ENCODE data around the gene ARHGAP24.

The ARHGAP24 gene

DNA sequence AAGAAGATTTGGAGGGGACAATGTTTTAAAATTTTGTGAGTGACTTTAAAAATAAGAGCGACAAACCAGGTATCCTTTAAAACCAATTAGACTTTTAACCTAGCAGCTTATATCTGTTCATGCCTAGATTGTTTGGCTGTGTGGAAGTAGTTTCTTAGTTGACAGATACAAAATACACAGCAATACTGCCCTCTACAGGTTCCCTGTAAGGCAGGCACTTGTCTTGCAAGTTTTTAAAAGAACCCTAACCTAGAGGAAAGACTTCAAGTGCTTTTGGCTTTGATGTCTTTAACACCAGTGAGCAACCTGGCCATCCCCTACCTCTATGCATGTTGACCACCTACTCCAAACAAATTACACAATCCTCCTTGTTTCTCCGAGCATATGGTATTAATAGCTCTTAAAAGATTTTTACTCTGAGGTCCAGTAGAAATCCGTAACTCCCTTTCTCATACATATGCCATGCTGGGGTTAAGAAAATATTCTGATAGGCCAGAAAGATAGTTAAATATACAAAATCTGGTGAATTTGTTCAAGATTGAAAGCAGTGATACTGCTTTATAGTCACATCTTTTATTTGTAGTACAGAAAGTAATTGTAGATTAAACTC, 273.0 kb downstream of the ARHGAP24 start:
- peak; percentile 86 for DNase-seq

DNA sequence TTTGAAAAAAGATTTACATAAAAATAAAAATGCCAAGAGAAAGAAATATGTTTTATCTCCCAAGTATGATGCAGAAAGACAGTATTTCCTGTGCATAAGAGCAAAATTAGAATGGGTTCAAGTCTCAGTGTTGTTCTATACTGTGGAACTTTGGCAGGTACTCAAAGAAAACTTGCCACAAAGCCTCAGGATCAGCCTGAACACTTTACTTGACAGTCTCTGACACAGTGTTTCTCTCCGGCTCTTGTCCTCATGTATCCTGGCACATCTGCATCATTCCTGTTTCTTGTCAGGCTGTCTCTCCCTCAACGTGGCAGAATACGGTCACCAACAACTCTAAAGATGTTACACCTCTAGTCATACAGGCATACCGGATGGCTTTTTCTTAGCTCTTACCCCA, 273.7 kb downstream of the ARHGAP24 start:
- DNase-seq = no peak

DNA sequence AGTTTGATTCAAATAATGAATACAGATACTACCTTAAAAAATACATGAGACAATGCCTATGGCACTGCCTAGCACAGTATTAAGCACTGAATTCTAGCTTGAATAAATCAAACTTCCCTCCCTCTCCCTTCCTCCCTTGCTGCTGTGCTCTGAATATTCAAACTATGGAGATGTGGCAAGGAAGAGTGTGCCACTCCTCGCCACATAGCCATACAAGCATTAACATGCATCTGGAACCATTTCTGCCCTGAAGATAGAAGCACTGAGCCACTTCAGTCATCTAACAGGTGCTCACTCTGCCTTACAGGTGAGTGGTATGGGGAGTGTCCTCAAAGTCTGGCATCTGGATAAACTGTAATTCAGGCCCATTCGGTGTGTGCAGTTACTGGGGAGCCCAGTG, 276.9 kb downstream of the ARHGAP24 start:
- DNase-seq = no peak

DNA sequence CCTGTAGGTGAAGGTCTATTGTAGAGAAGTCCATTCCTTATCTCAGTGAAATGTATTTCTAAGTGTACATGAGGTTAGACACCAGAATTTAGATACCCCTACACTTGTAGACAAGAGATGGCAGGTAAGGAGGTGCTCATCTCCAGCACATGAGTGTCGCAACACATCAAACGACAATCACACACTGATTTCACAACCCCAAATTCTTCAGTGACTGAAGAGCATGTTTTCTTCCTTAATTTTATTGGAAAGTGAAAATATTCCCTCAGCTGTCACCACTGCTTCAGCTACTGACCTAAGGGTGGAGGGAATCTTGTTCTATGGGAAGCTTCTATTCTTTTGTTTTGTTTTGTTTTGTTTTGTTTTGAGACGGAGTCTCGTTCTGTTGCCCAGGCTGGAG, 280.3 kb downstream of the ARHGAP24 start:
- DNase-seq = no peak

DNA sequence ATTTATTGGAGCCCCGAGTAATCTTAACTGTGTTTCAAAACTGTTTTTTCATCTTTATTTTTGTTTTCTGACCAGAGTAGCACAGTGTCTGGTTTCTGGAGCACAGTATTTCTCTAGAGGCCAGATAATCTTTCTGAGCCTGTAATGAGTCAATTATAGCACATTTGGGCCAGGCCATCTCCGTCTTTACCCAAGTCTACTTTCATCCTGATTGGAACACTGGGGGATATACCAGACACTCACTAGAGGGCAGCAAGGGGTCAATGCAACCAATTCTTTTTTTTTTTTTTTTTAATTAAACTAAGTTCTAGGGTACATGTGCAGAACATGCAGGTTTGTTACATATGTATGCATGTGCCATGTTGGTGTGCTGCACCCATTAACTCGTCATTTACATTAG, 282.0 kb downstream of the ARHGAP24 start:
- DNase-seq = peak; percentile 44

DNA sequence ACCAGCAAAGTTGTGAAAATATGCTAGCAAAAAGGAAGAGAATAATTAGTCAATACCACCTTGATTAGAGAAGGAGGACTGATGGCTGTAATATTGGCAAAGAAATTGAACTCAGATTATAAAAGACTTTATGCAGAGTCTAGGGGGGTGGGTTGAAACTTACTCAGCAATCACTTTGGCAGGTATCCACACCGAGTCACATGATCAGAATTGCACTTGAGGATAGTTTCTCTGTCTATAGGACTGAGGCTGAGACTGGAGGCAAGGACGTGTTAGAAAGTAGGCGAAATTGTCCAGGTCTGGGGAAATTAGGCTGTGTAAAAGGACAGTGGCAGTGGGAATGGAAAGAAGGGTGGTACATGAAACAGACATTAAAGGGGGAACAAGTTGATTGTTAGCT, 284.4 kb downstream of the ARHGAP24 start:
- no peak for DNase-seq

DNA sequence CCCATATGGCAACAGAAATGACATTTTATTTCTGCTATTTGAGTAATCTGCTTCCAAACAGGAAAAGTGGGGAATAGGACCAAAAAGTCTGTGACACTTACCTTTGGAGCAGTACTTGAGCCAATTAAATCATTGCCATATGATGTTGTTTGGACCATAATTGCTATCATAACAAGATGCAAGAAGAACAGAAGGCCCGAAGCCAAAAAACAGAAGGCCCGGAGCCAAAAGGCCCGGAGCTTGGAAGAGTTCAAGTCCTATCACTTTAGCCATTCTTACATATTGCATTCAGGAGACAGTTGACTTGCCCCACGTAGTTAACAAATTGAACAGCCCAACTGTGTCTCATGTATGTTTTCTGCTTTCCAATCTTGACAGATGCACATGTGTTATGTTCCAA, 285.6 kb downstream of the ARHGAP24 start:
- no peak for DNase-seq

DNA sequence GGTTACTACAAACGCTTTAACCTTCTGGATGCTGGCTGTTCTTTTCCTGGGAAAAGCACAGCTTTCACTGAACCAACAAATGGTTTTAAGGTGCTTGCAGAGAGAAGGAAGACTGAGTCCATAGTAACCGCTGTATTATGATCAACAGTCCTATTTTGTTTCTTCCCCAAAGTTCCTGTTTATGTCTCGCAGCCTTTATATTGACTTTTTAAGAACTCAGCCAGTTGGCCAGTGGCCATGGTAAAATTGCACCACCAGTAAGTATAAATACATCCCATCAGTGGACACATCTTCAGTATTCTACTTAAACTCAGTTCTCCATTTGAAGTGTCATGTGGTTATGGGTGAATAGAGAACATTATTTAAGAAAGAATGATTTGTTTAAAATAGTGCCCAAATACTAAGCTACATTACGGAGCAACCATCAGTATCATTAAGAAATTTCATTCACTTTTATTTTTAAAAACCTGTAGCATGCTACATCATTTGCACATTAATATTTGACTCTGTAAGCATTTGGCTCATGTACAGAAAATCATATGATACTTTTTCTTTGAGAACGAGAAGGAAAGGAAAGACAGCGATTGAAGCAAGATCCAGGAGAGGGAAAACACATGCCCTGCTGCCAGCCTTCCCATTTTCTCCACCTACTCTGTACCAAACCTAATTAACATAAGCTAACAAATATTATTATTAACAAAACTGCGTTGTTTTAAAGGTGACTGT, 287.0 kb downstream of the ARHGAP24 start:
- DNase-seq = peak; percentile 41

DNA sequence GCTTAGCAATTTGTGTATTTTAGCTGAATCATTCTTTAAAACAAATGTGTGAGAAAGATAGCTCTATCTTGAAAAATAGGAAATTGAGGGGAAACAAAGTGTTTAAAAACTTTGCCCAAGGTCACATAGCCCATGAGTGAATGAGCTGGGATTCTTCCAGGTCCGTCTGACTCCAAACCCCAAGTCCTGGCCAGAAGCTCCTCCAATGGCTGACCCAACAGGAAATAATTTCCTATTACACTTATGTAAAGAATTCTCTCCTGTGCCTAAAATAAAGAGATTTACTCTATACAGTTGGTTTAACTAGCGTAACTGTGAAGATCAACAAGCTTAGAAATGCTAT, 287.6 kb downstream of the ARHGAP24 start:
- no peak for DNase-seq

DNA sequence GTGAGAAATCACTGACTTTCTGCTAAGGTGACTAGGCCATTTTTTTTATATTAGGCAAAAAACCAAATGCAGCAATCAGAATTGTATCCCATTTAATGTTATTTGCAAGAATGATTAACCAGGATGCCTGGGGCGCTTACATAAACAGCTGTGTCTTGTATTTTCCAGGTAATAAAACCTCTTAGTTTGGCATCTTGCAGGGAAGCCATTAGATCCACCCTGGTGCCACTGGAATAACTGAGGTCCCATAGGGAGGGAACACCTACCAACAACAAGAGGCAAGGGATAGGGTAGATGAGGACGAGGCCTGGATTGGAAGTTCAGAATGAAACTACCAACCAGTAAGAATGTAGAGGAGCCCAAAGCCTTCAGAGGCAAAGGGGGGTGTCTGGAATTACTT, 288.3 kb downstream of the ARHGAP24 start:
- DNase-seq = no peak

DNA sequence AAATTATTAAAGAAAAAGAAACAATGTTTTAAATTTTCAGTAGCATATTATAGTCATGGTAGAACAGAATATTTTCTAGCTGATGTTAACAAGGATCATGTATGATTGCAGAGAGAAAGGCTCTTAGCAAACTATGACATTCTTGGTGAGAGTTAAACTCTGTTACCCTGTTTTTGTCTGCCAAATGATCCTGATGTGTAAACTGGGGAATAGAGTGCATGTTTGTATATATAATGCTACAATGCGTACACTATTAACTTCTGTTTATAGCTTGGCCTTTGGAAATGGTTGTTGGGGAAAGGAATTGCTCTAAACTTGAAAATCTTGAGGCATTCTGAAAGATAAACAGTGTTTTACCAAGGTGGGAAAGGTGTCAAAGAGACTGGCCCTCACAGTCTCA, 292.7 kb downstream of the ARHGAP24 start:
- DNase-seq = no peak

DNA sequence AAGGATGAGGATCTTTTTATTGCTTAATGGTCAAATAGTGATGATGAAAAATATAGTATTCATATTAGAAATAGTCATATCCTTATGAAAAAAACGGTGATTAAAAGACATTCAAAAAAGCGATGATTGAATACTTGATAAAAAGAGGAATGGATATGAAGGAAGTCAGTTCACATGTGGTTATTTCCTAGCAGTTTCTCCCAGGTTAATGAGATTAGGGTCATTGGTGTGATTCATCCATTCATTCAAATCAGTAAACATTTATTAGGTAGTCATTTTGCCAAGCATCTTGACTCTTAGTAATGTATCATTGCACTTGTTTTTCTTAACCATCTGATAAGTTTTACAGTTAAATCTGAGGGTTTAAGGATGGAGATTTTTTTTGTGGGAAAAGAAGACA, 294.1 kb downstream of the ARHGAP24 start:
- DNase-seq = no peak

DNA sequence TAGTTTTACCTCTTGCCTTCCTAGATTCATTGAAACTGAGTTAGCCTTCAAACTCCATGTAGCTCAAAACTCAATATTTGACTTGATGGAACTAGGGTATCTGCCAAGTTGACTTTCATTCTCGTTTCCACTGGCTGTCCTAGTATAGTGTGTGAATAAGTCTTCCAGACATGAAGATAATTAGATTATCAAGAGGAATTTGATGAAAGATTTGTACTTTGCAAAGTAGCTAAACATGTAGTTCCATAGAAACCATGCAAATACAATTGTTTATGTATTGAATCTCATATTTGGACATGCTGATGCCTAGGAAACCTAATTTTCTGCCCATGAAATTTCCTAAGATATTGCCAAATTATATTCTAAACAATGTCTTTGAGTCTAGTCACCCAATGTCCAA, 297.5 kb downstream of the ARHGAP24 start:
- no peak for DNase-seq

DNA sequence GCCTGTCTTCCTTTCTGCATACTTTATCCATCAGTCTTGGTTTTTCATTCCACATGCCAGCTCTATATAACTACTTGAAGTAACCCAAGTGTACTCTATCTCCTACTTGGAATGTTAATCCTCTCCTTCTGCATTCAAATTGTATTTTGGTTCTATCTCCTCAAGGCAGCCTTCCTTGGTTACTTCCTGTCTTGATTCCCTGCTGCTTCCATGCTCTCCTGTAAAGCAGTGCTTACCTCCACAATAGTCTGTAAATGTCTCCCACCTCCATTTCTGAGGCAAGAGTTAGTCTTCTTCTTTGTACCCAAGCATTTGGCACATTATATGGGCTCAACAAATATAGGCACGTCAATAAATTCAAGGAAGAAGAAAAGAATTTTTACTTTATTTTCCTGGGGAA, 298.4 kb downstream of the ARHGAP24 start:
- no peak for DNase-seq

DNA sequence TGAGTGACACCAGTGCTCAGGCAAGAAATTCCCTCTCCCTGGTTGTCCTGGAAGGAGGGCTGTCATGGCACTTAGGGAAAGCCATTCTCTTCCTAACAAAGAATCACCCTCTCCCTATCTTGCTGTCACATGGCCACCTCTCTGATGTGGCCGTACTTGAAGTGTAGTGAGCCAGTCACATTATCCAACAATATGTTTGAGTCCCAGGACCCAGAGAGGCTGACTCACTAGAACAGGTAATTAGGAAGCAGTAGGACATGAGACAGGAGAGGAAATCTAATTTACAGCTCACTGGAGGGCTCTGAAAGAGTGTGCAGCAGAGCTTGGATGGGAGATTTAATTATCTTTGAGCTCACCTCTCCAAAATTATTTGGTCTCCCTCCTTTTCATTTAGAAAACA, 299.1 kb downstream of the ARHGAP24 start:
- DNase-seq = no peak

DNA sequence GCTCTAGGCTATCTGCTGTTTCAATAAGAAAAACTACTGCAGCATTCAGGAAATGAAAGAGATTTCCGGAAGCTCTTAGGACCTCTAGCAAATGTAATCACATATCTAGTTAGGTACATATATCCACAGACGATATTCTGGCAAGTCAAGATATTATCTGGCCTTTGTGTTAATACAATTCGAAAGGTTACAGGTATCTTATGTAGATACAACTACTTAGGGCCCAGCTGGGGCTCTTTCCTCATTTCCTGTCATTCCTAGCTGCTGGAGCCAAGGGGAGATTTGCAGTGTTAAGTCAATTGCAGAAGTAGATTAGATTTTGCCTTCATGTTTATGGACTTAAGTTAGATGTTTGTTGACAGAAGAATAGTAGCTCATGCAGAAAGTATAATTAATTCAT, 299.5 kb downstream of the ARHGAP24 start:
- DNase-seq = no peak

DNA sequence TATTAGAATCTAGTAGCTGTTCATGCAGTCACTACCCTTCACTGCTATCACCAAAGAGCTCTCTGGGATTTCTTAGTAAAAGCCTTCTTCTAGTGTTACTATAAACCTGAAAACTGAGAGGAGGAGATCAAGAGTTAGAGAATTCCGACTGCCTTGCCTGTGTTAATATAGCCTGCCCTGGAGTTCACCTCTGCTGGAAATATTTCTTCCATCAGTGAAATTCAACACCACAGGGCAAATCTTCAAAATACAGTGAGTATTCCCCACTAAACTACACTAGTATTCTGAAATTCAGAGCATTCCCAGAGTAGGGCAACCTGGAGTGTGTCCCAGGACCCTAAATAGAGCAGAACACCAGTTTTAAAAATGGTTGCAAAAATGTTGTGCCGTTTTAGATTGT, 301.1 kb downstream of the ARHGAP24 start:
- DNase-seq = no peak

DNA sequence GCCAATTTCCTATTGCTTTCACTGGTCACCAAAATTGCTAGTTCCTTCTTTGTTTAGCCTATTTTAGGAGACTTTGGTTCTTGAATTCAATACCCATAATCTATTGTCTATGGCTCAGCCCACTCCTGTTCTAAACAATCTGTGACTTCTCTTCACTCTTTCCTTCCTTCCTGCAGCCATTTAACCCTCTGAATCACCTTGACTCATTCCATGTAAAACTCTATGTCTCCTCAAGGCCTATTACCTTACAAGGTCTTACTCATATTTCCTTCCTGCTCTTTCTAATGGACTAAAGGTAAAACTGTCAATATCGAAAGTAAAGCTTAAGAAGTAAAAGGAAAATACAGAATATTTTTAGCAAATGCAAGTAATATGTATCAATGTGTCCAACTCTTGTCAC, 301.6 kb downstream of the ARHGAP24 start:
- no peak for DNase-seq

DNA sequence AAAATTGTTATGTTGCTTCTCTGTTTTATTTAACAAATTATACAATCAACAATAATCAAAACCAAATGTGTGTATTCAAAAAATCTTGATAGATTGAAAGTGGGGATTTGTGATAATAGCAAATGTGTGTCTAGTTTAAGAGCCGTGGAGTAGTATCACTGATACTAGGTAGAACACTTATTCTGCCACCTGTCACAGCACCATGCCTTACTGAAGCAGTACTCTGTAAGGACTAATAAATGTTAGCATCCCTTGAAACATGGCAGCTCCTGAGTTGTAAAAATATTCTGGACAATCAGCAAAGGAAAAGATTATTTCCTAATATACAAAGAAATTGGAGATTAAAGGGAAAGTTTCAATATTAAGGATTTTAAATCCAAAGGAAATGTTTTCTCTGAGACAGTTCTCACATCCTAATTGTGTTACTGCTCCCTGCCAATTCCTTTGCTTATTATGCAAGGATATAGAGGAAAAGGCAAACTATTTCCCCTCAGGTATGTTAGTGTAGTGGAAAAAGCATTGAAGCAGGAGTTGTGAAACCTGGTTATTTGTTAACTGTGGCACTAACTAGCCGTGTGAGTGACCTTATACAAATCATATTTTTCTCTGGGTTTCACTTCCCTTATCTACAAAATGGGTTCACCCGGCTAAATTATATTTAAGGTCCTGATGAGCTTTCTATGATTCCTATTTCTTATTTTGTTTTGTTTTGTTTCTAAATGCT, 303.1 kb downstream of the ARHGAP24 start:
- peak; percentile 40 for DNase-seq

DNA sequence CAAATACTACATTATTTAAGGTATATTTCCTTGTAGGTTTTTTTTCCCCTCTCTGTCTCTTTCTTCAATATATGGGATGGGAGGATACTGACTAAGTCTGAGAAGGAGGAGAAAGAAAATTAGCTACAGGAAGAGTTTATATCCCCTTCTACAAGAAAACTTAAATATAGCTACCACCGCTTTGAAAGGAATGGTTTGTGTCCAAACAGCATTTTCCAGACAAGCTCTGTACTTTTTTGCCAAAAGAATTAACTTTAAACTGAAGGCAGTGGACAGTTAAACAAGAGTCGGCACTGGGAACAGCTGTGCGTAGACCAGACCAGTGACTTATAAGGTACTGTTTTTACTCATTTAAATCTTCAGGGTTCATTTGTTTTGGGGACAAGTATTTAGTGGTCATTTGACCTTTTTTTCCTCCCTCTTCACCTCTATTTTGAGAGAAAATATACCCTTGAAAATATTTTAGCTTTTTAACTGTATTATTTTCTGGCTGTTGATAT, 303.7 kb downstream of the ARHGAP24 start:
- no peak for DNase-seq

DNA sequence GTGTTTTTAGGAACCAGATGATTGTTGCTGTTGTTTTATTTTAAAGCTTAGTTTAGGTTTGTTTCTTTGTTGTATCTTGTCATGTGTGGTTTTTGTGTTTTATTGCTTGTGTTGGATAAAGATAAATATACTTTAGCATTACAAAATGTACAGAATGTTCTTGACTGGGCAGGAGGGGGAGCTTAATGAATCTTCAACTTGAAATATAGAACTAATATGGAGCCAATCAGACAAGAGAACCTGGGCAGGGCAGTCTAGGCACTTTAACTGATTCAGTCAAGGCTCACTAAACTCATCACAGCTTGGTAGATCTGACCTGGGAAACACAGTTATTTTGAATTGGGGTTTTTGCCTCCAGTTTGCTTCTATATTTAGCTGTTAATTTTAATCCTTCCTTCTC, 304.2 kb downstream of the ARHGAP24 start:
- no peak for DNase-seq

DNA sequence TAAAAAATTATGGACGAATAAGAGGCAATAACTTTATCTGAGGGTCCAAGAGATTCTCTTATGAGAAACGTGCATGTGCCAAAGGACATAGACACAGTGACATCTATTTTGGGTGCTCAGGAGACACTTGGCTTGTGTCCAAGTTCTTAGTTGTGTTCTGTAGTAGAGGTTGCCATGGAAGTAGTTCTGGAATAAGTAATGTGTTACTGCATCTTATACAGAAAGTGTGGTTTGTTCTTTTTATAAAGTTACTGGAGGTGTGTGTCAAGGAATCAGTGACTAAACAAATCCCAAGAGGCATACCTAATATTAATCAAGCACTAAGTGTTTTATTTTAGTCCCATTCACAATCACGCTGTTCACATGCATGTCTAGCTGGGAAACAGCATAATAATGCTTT, 305.7 kb downstream of the ARHGAP24 start:
- DNase-seq = no peak

DNA sequence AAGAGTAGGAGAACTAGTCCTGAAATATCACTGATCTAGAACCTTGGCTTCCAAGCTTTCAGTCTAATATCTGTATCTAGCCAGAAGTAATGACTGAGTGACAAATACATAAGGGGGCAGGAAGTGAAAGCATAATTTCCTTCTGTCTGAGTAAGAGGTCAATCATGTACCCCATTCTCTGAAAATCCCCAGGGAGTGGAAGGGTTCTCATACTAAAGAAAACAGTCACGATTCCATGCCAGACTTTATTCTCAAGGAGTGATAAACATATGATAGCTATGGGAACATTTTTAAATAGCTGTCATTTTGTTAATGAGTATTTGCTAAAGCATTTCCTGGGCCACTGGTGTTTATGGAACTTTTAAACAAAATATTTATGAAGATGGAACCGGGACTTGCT, 308.5 kb downstream of the ARHGAP24 start:
- no peak for DNase-seq

DNA sequence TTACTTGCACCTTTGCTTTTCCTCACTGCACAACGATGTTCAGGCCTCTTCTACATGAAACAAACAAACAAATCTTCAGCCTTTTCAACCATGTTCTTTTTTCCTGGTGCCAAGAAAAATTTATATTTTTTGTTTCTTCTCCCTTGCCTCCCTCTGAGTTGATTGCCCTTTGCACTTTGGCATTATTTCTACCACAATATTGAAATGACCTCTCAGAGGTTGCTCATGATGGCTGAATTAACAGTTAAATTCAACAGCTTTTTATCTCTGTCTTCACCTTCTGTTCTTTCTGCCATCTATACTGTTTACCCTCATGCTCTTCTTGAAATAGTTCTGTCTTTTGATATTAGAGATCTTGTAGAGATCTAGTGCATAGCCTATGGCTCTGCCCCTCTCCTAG, 308.9 kb downstream of the ARHGAP24 start:
- no peak for DNase-seq

All from suppressor macrophage treated with lipopolysaccharide for 4 hours (primary cell).